K562 (cell line): Measurements from ENCODE around the gene ULK2. TPM values are rescaled to one million over a fixed set of nuclear protein-coding genes. Genes with fewer than 3 reads are reported as not detected.

ENCODE experiments used
- ATAC-seq: fragments of 200-7000 bp; cut with Tn5 transposase; 3 replicates; pipeline ENCODE4 v1.9.1; 2020; ENCODE audit warnings: moderate library complexity
- BruUV-seq: library from RNA; stranded (reverse); fragments of 400-500 nt; replicated peaks from 2 replicates; lab custom pipeline; 2021; lab: Mats Ljungman, UMichigan
- CTCF ChIA-PET: fragments of 300-600 bp; formaldehyde crosslinking; extraction: SDS; loops from one replicate; lab custom pipeline; 2021; ENCODE audit warnings: low intra/inter-chr PET ratio; lab: Yijun Ruan, JAX
- POLR2A ChIA-PET: fragments of 300-600, 350-650 bp; sonication (Branson Sonifier 250); formaldehyde crosslinking; extraction: SDS; loops from one replicate; lab custom pipeline; 2021; ENCODE audit warnings: antibody characterized with exemption, inconsistent platforms; lab: Yijun Ruan, JAX
- DNase-seq, 4 experiments: peaks; one replicate each; pipeline versions ENCODE4 v3.0.0 to v3.0.0-alpha.2; 2011 to 2018; ENCODE audit warnings: low spot score in 3 of 4, mixed read lengths in 3 of 4; ENCODE audit errors: extremely low read depth in 1 of 4
- FAIRE-seq: peaks from 2 replicates; lab custom pipeline; 2011; peaks lifted over from hg19 to GRCh38; lab: Jason Lieb, UNC
- H2AFZ ChIP-seq: 2 replicates; pipeline ENCODE4 v1.6.0; 2011; ENCODE audit warnings: low read depth, low read length, control low read depth, inconsistent platforms
- H3K27ac ChIP-seq: fragments of 200-600 bp; 3 replicates; pipeline ENCODE4 v1.8.0; 2011; ENCODE audit warnings: low read depth, mild to moderate bottlenecking, control low read depth, inconsistent platforms, low read length, moderate library complexity, mixed read lengths; ENCODE audit errors: extremely low read depth
- H3K27me3 ChIP-seq, 2 experiments: fragments of 300-600 bp in 1 of 2; 2 replicates in 1 of 2; 3 replicates in 1 of 2; pipeline versions ENCODE4 v1.6.0 to v1.8.0; 2011; ENCODE audit warnings: inconsistent platforms in 2 of 2, low read length in 2 of 2, mild to moderate bottlenecking in 1 of 2, mixed read lengths in 1 of 2, moderate library complexity in 1 of 2; ENCODE audit not compliant: control insufficient read depth in 2 of 2, insufficient read depth in 2 of 2
- H3K36me3 ChIP-seq: fragments of 300-600 bp; 3 replicates; pipeline ENCODE4 v1.8.0; 2011; ENCODE audit warnings: mild to moderate bottlenecking, low read length, inconsistent platforms; ENCODE audit not compliant: control insufficient read depth, insufficient read depth
- H3K4me1 ChIP-seq, 2 experiments: fragments of 200-600 bp in 1 of 2; replicated peaks in 1 of 2; 2 replicates in 1 of 2; 3 replicates in 1 of 2; pipeline versions ENCODE4 v1.5.1 to v1.8.0; 2011; ENCODE audit warnings: inconsistent platforms in 2 of 2, low read length in 2 of 2, mild to moderate bottlenecking in 1 of 2, mixed read lengths in 1 of 2, moderate library complexity in 1 of 2; ENCODE audit not compliant: control insufficient read depth in 2 of 2, insufficient read depth in 2 of 2
- H3K4me2 ChIP-seq: 2 replicates; pipeline ENCODE4 v1.6.1; 2011; ENCODE audit warnings: low read length, control low read depth, inconsistent platforms, mixed read lengths; ENCODE audit not compliant: insufficient read depth
- H3K4me3 ChIP-seq: fragments of 200-600 bp; sonication (generic), shearing (Covaris generic); 2 replicates; pipeline ENCODE4 v1.5.1; 2016; ENCODE audit warnings: control low read depth, inconsistent platforms
- H3K79me2 ChIP-seq: fragments of 200-600 bp; 3 replicates; pipeline ENCODE4 v1.8.0; 2011; ENCODE audit warnings: low read length, inconsistent platforms; ENCODE audit not compliant: control insufficient read depth, insufficient read depth
- H3K9ac ChIP-seq, 2 experiments: 2 replicates each; pipeline versions ENCODE4 v1.6.0 to v1.6.1; 2011; ENCODE audit warnings: low read depth in 2 of 2, low read length in 2 of 2, control low read depth in 1 of 2, inconsistent platforms in 1 of 2, mild to moderate bottlenecking in 1 of 2, mixed read lengths in 1 of 2; ENCODE audit not compliant: insufficient read depth in 1 of 2
- H3K9me1 ChIP-seq: one replicate; pipeline ENCODE4 v1.6.0; 2011; ENCODE audit warnings: inconsistent platforms, mild to moderate bottlenecking, low read length, moderate library complexity; ENCODE audit not compliant: control insufficient read depth, insufficient read depth
- H3K9me3 ChIP-seq: replicated peaks from 2 replicates; pipeline ENCODE4 v1.5.1; 2011; ENCODE audit warnings: low read depth, low read length, inconsistent platforms; ENCODE audit not compliant: control insufficient read depth, insufficient read depth
- H4K20me1 ChIP-seq: replicated peaks from 2 replicates; pipeline ENCODE4 v1.6.1; 2011; ENCODE audit warnings: low read length, inconsistent platforms, mixed read lengths; ENCODE audit not compliant: control insufficient read depth, insufficient read depth
- RAD21 ChIP-seq, 2 experiments: fragments of 250-450 bp in 1 of 2; fragments of 450-650 bp in 1 of 2; sonication (Bioruptor Pico) in 1 of 2; formaldehyde crosslinking in 1 of 2; IDR thresholded peaks in 1 of 2; conservative IDR thresholded peaks in 1 of 2; 2 replicates each; pipeline versions ENCODE4 v1.4.0 to v1.8.0; 2020 to 2022; ENCODE audit warnings: mild to moderate bottlenecking in 2 of 2, moderate library complexity in 1 of 2
- RBM14 ChIP-seq: fragments of 200-400 bp; formaldehyde crosslinking; IDR thresholded peaks from 2 replicates; pipeline ENCODE4 v1.6.1; 2018; ENCODE audit warnings: low read depth, mild to moderate bottlenecking, low read length, moderate library complexity, borderline replicate concordance; ENCODE audit not compliant: insufficient read depth
- WGBS: fragments of 100-300 bp; shearing (Covaris generic); methylation state at CpG from one replicate; pipeline ENCODE4 v1.1.6; 2016; ENCODE audit warnings: low coverage, mixed read lengths; ENCODE audit not compliant: insufficient coverage; ENCODE audit errors: missing lambda C conversion rate; 5-methylcytosine and 5-hydroxymethylcytosine counted together
- in situ Hi-C: fragments of 300-500 bp; cut with MboI; formaldehyde crosslinking; loops from 4 replicates; pipeline ENCODE4 v1.15.0; 2018; ENCODE audit warnings: inconsistent platforms, mixed read lengths
- intact Hi-C: fragments of 100-400 bp; cut with micrococcal nuclease; formaldehyde crosslinking; loops from 2 replicates; pipeline ENCODE4 v1.14.2; 2022
- polyA plus RNA-seq, 8 experiments: library from polyadenylated mRNA; depleted of rRNA in 4 of 8; stranded (reverse) in 5 of 8; unstranded in 3 of 8; fragments of >200 nt; fragmentation: Nextera tagmentation in 2 of 8; fragmentation: Illumina TruSeq in 1 of 8; extraction: Ambion mirVana in 2 of 8; extraction: Trizol in 1 of 8; gene quantifications; 2 replicates each; pipeline versions ENCODE4 v1.2.1 to v1.2.3, GENCODE V29; 2011 to 2014; ENCODE audit warnings: inconsistent platforms in 1 of 8, missing spikeins in 1 of 8
- total RNA-seq, 7 experiments: library from RNA; depleted of rRNA in 6 of 7; stranded (reverse); fragments of >200 nt in 6 of 7; fragmentation: Illumina TruSeq in 2 of 7; extraction: Trizol in 2 of 7; gene quantifications; 2 replicates each; pipeline versions ENCODE4 v1.2.1 to v1.2.3, GENCODE V29; 2011 to 2021; ENCODE audit warnings: low replicate concordance in 1 of 7
- TF ChIP-seq, protein P1 (sequence below), 3 experiments: IDR thresholded peaks in 2 of 3; conservative IDR thresholded peaks in 1 of 3; 2 replicates each; pipeline ENCODE4 v1.5.1; 2011 to 2012; ENCODE audit warnings: low read length in 3 of 3, mild to moderate bottlenecking in 3 of 3, control low read depth in 2 of 3, improper control_type of control experiment in 1 of 3, inconsistent platforms in 1 of 3, low read depth in 1 of 3, mixed read lengths in 1 of 3, moderate library complexity in 1 of 3; ENCODE audit not compliant: insufficient read depth in 2 of 3

The ULK2 gene
- total and polyA plus RNA-seq, 9 of the 15 experiments (the other 6 are each of a cell fraction or from before 2014, with no cell fraction given): 0.01 to 0.18 (median 0.07) TPM; not detected in 5

DNA sequence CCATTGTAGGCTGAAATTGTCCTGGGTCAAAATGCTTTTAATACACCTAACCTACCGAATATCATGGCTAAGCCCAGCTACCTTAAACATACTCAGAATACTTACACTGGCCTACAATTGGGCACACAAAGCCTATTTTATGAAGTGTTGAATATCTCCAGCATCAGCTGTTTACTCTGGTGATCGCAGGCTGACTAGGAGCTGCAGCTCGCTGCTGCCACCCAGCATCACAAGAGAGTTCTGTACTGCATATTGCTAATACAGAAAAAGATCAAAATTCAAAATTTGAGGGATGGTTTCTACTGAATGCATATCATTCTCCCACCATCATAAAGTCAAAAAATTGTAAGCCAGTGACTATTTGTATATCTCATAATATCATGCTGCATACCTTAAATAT, 55.3 kb downstream of the ULK2 start:
- TF ChIP-seq, protein P1, sequence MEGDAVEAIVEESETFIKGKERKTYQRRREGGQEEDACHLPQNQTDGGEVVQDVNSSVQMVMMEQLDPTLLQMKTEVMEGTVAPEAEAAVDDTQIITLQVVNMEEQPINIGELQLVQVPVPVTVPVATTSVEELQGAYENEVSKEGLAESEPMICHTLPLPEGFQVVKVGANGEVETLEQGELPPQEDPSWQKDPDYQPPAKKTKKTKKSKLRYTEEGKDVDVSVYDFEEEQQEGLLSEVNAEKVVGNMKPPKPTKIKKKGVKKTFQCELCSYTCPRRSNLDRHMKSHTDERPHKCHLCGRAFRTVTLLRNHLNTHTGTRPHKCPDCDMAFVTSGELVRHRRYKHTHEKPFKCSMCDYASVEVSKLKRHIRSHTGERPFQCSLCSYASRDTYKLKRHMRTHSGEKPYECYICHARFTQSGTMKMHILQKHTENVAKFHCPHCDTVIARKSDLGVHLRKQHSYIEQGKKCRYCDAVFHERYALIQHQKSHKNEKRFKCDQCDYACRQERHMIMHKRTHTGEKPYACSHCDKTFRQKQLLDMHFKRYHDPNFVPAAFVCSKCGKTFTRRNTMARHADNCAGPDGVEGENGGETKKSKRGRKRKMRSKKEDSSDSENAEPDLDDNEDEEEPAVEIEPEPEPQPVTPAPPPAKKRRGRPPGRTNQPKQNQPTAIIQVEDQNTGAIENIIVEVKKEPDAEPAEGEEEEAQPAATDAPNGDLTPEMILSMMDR (IDR thresholded peaks at IDR 0.05 in 2 of 3, conservative IDR thresholded peaks at IDR 0.05 in 1 of 3; ENCODE audit: insufficient read depth in 2 of 3, low read depth in 1 of 3, low read length in 3 of 3): peak; percentile 25 to 29 (median 27); a peak in 3 of 6 replicates
- TF ChIP-seq RBM14: no peak
- TF ChIP-seq RAD21 (CRISPR knock-in tag; conservative IDR thresholded peaks at IDR 0.05 in 1 of 2, IDR thresholded peaks at IDR 0.05 in 1 of 2): peak in 1 of 2 experiments; percentile 39; a peak in 2 of 4 replicates
- no peaks in the 10 kb centered on the region for H3K36me3 ChIP-seq
- DNase-seq: peak in 1 of 4 experiments; percentile 2
- no peak overlapping the region for H2AFZ ChIP-seq
- no peak overlapping the region for H3K9ac ChIP-seq
- no peak overlapping the region for H3K4me3 ChIP-seq
- no peaks in the 10 kb centered on the region for H3K9me1 ChIP-seq
- H4K20me1 ChIP-seq: no peaks in the 10 kb centered on the region
- H3K27ac ChIP-seq: no peak overlapping the region
- ATAC-seq: no peak
- POLR2A ChIA-PET: no interaction called here
- intact Hi-C loops: no loop called here
- no peak for FAIRE-seq
- no peaks in the 10 kb centered on the region for H3K27me3 ChIP-seq
- in situ Hi-C loops: no loop called here
- CTCF ChIA-PET: no interaction called here
- H3K79me2 ChIP-seq: no peaks in the 10 kb centered on the region
- 3% methylated on average over 3 of the region's 3 CpGs for WGBS
- no peak overlapping the region for H3K4me2 ChIP-seq
- BruUV-seq: no TSS peak
- no peaks in the 10 kb centered on the region for H3K9me3 ChIP-seq
- H3K4me1 ChIP-seq: no peaks in the 10 kb centered on the region
